NCI-H446 treated with DMSO at 0.1 percent for 48 hours (cell line): ENCODE measurements around the gene NOX5.

ENCODE experiments used
- DNase-seq: peaks from one replicate; lab custom pipeline; 2025; lab: John Stamatoyannopoulos, UW

The NOX5 gene

DNA sequence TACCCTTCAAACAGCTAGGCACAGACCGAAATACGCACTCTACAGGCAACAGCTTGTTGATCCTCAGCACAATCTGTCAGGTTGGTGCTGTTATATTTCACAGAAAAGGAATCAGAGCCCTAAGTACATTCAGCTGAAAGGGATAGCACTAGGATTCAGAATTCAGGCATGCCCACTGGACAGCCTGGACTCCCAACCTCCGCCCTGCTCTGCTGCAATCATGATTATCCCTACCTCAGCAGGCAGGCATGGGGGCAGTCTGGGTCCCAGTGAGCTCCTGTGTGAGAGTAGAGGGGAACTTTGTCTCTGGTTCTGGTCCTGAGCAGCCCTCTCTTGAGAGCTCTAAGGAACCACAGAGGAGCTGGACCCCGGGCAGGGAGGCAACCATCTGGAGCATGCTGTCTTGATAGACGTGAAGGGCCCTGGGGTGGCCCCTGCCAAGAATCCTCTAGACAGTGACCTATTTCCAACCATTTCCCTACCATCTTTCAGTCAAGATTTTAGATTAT, 23.4 kb upstream of the NOX5 start:
- no peak for DNase-seq

GRCh38 chr15:68991723-68992122, 22.8 kb upstream of the NOX5 start:
- no peak for DNase-seq

- DNase-seq, result no peak
These were observed 21.8 kb upstream of the NOX5 start for GRCh38 chr15:68992696-68993095.

DNA sequence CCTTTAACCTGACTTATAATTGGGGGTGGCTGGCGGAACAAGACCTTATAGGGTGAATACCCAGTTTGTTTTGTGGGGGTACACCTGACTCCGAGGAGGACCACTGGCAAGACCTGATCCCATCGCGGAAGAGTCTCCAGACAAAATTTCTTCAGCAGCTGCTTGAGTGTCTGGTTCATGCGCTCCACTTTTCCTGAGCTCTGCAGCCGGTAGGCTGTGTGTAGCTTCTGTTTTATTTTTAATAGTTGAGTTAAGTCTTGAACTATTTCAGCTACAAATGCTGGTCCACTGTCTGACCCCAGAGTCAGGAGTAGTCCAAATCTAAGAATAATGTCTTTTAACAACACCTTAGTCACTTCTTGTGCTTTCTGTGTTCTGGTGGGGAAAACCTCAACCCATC, 21.2 kb upstream of the NOX5 start:
- no peak for DNase-seq

DNA sequence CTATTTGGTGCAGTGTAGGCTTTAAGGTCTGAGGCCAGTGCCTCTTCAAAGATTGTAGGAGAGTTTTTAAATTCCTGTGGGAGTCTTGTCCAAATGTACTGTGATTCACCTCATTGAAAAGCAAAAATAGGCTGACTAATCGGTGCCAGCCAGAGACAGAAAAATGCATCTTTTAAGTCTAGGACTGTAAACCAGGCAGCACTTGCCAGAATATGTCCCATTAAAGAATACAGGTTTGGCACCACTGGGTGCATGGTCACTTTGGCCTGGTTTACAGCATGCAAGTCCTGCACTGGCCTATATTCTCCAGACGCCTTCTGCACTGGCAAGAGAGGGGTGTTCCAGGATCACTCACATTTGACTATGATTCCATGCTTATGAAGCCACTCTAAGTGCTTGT, 20.3 kb upstream of the NOX5 start:
- no peak for DNase-seq

GRCh38 chr15:68994981-68995761, 19.3 kb upstream of the NOX5 start:
- no peak for DNase-seq

- DNase-seq, result no peak
These were observed 17.4 kb upstream of the NOX5 start for GRCh38 chr15:68997050-68997449.

DNA sequence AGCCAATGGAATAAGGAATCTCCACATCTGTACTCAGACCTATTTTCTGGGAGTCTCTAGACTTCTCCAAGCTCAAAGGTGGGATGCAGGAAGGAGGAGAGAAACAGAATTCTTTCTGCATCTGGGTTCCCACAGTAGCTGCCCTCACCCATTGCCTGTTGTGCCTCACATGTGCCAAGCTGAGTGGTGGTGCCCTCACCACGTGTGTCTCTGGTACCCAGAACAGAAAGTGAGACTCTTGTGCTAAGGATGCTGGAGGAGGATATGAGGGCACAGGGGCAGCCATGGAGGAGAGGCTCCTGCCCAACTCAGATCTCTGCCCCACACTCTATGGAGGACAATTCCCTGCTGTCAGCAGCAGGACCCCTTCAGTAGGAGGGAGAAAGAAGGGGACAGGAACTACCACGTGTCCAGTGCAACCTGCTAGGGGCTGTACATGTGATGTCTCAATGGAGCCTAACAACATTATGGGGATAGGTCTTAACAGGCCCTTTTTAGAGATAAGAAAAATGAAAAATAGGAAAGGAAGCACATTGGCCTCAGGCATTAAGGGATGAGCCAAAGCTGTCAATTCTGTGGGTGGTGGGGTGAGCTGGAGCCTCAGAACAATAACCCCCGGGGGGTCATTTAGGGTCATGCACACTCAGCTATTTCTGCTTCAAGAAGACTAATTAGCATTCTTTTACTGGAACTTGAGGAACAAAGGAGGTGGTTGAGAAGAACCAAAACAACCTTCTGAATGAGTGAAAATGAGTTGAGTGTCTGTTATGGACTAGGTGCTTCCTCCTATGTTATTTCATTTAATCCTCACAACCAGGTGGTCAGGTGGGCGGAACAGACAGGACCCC, 16.3 kb upstream of the NOX5 start:
- DNase-seq, result no peak

DNA sequence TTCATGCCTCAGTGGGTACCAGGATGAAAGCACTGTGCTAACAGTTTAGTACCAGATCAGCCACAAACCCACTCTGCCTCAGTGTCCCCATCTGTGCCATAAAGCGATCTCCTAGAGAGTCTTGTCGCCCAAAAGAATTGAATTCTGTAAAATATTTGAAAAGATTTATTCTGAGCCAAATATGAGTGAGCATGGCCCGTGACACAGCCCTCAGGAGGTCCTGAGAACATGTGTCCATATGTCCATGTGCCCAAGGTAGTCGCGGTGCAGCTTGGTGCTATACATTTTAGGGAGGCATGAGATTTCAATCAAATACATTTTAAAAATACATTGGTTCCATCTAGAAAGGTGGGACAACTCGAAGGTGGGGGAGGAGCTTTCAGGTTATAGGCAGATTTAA, 15.4 kb upstream of the NOX5 start:
- no peak for DNase-seq

DNA sequence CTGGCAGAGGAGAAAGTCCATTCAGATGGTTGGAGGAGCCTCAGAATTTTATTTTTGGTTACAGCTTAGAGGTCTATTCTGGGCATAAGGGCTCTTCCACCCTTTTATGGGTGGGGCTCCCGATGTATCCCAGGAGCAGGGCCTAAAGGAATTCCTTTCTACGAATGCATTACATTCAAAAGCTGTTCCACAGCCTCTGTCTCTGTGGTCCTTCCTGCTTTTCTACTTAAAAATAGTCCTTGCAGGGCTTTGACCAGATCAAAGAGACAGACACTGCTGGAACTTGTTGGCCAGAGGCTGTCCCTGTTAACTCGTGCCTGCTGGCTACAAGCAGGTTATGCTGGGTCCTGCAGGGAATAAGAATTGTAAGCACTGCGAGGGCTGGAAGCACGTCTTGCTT, 14.4 kb upstream of the NOX5 start:
- DNase-seq, result no peak

- no peak for DNase-seq
These were observed 13.6 kb upstream of the NOX5 start for GRCh38 chr15:69000725-69001503.

DNA sequence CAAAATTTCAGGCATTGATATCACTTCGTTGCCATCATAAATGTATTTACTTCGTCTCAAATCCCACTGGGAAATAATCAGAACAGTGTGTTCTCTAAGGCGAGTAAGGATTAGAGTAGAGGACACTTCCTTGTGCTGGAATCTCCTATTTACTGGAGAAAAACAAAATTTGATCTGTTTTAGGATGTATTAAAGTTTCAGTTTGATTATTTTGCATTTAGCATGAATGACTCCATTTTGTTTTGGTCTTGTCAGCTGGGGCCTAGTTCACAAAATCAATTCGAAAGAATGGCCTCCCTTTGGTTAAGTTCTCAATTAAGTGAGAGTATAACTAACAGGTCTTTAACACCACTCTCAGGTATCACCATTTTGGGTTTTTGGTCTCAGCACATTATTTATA, 11.7 kb upstream of the NOX5 start:
- DNase-seq, result no peak

GRCh38 chr15:69004011-69004410, 10.5 kb upstream of the NOX5 start:
- no peak for DNase-seq

GRCh38 chr15:69008056-69008455, 6.4 kb upstream of the NOX5 start:
- no peak for DNase-seq

DNA sequence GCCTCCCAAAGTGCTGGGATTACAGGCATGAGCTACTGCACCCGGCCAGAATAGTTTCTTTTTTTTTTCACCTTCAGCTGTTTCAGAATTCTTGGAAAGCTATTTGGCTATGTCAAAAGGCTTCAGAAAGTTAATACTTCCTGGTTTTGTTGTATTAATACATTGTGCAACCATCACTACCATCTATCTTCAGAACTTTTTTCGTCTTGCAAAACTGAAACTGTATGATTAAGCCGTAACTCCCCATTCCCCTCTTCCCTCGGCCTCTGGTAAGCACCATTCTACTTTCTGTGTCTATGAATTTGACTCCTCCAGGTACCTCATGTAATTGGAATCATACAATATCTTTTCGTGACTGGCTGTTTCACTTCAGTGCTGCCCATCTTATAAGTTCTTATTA, 5.2 kb upstream of the NOX5 start:
- DNase-seq, result no peak

DNA sequence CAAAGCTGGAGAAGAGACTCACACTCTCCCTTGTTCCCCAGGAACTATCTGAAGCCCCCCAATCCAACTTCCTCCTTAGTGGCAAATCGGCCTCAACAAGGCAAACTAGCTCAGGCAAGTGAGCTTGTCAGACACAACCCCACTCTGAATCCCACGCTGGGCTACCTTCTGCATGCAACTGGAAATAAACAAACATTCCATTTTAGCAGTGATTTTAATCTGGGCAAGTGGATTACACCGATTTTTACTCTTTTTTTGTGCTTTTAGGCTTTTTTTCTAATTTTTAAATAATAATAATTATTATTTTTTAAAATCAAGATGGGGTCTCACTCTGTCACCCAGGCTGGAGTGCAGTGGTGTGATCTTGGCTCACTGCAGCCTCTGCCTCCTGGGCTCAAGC, 2.9 kb upstream of the NOX5 start:
- DNase-seq, result no peak

- no peak for DNase-seq
These were observed 1.6 kb upstream of the NOX5 start for GRCh38 chr15:69012761-69013364.

GRCh38 chr15:69013726-69014406, 629 bp upstream of the NOX5 start:
- no peak for DNase-seq

DNA sequence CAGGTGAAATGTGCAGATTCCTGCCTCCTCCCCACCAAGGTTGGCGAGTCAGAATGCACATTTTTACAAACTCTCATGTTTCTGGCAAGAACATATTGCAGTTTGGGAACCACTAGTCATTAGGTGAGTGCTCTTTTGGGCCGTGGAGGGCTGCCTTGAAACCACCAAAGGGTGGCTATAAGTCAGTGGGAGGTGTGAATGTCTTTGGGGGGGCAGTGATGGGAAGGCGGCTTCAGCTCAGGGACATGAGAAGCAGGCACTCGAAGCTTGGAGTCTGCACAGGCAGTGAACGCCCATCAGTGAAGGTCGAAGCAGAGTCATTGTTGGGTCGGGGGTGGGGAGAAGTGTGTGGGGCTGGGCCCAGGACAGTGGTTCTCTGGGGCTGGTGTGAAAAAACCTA, 1.1 kb downstream of the NOX5 start:
- no peak for DNase-seq

GRCh38 chr15:69016021-69016595, 1.6 kb downstream of the NOX5 start:
- DNase-seq, result no peak

DNA sequence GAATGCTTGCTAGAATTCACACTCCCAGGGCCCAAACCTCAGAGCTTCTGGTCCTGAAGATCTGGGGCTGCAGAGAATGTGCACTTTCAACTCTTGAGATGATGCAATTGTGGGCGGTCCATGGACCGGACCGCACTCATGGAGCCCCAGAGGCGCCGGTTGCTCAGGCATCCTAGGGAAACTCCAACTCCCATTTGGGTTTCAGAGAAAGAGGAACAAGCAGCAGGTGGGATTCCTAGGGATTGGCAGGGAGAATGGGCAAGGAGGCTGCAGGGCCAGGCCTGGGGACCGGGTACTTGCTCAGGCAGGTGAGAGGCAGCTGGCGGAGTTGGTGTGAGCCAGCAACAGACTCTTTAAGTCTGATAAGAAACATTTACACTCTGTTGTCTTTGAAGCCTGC, 3.5 kb downstream of the NOX5 start:
- no peak for DNase-seq
